Measurements from ENCODE around the gene IZUMO2.

IZUMO2 gene

DNA sequence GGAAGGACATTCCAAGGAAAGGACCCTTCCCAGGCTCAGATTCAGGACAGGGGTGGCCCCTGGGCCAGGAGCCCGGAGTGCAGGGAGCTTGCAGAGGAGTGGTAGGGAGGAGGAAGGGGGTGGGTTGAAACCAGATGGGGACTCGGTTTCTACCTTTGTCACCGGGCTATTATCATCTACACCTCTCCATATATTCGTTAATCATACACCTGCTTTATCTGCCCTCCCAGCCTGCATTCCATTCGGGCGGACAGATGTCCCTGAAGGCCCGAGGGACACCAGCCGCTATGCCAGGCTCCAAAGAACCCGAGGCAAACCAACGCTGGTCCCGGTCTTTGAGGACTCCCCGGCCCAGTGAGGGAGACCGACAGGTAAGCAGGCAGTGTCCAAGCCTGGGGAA is 24.9 kb upstream of the IZUMO2 start:
- no peak for DNase-seq (ENCODE audit: low read depth)
- TF ChIP-seq, protein P1, sequence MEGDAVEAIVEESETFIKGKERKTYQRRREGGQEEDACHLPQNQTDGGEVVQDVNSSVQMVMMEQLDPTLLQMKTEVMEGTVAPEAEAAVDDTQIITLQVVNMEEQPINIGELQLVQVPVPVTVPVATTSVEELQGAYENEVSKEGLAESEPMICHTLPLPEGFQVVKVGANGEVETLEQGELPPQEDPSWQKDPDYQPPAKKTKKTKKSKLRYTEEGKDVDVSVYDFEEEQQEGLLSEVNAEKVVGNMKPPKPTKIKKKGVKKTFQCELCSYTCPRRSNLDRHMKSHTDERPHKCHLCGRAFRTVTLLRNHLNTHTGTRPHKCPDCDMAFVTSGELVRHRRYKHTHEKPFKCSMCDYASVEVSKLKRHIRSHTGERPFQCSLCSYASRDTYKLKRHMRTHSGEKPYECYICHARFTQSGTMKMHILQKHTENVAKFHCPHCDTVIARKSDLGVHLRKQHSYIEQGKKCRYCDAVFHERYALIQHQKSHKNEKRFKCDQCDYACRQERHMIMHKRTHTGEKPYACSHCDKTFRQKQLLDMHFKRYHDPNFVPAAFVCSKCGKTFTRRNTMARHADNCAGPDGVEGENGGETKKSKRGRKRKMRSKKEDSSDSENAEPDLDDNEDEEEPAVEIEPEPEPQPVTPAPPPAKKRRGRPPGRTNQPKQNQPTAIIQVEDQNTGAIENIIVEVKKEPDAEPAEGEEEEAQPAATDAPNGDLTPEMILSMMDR (conservative IDR thresholded peaks at IDR 0.05; ENCODE audit: low read depth, low read length), result no peak
- no peak overlapping the region for H3K4me3 ChIP-seq (ENCODE audit: low read length)

DNA sequence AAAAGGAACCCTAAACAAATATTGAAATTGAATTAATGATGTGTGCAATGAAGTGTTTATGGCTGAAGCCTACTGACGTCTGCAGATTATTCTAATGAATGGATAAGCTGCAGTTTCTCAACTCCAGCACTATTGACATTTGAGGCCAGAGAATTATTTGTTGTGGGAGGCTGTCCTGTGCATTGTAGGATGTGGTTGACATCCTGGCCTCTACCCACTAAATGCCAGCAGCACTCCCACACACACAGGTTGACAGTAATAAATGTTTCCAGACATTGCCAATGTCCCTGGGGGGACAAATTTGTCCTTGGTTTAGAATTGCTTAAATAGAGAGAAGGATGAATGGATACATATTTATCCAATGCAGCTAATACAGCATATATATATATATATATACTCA is 21.1 kb upstream of the IZUMO2 start:
- TF ChIP-seq, protein P1 (conservative IDR thresholded peaks at IDR 0.05; ENCODE audit: low read depth, low read length), result no peak
- H3K4me3 ChIP-seq (ENCODE audit: low read length), result no peak overlapping the region
- no peak for DNase-seq (ENCODE audit: low read depth)

DNA sequence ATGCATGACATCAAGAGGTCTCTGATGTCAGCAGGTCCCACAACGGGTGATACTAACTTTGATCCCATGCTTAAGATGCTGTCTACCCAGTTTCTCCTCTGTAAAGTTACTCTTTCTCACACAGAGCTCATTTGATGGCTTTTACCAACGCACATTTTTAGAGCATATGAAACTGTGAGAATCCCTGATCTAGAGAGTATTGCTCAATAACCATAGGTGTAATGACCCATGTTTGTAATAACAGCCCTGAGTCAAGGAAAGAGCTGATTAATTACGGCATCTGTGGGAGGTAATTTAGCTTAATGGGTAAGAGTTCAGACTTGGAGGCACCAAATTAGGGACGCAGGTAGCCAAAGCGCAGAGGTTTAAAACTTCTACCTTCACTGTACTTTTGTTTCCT is 18.0 kb upstream of the IZUMO2 start:
- DNase-seq (ENCODE audit: low read depth), result no peak
- H3K4me3 ChIP-seq (ENCODE audit: low read length), result no peak overlapping the region
- TF ChIP-seq, protein P1 (conservative IDR thresholded peaks at IDR 0.05; ENCODE audit: low read depth, low read length), result no peak

DNA sequence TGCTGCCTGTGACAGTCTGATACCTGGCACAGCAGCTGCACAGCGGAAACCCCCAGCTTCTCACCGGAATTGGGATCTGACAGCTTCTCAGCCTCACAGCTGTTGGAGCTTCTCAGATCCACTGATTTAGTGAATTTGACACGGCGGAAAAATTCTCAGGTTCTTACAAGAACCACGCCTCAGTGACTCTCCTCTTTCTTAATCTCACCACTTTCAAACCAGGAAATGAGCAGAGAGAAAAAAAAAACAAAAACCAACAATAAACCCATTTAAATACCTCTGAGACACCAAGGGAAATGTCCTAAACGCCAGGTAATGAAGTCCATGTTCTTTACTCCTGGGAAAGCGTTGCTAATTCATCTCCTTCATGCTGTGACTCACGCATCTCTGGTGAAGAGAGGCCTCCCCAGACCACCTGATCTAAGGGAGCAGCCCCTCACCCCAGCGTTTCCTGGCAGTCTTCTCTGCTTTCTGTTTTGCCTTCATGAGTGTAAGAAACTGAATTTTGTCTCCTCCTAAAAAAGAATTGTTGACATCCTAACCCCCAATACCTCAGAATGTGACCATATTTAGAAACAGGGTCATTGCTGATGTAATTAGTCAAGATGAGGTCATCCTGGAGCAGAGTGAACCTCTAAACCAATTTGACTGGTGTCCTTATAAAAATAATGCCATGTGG is 15.9 kb upstream of the IZUMO2 start:
- DNase-seq (ENCODE audit: low read depth), result peak; percentile 54
- TF ChIP-seq, protein P1 (conservative IDR thresholded peaks at IDR 0.05; ENCODE audit: low read depth, low read length), result no peak
- H3K4me3 ChIP-seq (ENCODE audit: low read length), result peak overlapping the region; percentile 10

DNA sequence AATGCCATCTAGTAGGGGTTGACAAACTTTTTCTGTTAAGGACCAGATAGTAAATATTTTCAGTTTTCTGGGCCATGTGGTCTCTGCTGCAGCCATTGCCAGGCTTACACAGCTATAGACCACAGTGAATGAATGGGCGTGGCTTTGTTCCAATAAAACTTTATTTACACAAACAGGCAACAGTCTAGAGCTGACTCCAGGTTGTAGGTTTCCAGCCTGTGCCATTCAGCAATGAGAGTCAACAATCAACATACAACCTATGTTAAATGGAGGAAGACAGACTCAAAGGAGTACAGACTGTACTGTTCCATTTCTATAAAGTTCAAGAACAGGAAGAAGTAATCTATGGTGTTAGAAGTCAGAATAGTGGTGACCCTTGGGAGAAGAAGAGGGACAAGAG is 15.2 kb upstream of the IZUMO2 start:
- H3K4me3 ChIP-seq (ENCODE audit: low read length), result no peak overlapping the region
- TF ChIP-seq, protein P1 (conservative IDR thresholded peaks at IDR 0.05; ENCODE audit: low read depth, low read length), result no peak
- no peak for DNase-seq (ENCODE audit: low read depth)

DNA sequence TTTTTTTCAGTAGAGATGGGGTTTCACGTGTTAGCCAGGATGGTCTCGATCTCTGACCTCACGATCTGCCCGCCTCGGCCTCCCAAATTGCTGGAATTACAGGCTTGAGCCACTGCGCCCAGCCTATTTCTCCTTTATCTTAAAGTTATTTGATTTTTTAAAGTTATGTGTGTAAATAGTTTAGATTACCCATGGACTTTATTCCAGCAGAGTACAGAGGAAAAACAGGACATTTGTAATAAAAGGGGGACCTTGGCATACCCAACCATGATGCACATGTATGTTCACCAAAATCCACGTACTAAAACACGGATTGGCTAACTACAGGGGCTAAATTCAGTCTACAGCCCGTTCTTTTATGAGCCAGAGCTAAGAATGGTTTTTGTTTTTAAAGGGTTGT is 13.7 kb upstream of the IZUMO2 start:
- TF ChIP-seq, protein P1 (conservative IDR thresholded peaks at IDR 0.05; ENCODE audit: low read depth, low read length), result no peak
- H3K4me3 ChIP-seq (ENCODE audit: low read length), result no peak overlapping the region
- no peak for DNase-seq (ENCODE audit: low read depth)

DNA sequence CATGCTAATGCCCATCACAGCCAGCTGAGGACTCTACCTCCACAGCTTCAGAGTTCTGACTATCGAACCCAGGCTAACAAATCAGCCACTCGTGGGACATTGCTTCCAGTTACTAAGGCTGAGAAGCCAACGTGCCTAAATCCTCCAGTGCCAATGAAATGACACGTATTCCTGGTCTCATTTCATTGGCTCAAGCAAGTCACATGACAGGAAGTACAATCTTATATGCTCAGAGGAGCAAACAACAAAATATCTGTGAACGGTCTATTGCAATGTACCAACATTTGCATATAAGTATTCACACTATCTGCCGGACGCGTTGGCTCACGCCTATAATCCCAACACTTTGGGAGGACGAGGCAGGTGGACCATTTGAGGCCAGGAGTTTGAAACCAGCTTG is 12.8 kb upstream of the IZUMO2 start:
- H3K4me3 ChIP-seq (ENCODE audit: low read length), result no peak overlapping the region
- TF ChIP-seq, protein P1 (conservative IDR thresholded peaks at IDR 0.05; ENCODE audit: low read depth, low read length), result no peak
- no peak for DNase-seq (ENCODE audit: low read depth)
